T-cell (primary cell): Measurements from ENCODE around the gene MRPL39. TPM values are rescaled to one million over a fixed set of nuclear protein-coding genes. Genes with fewer than 3 reads are reported as not detected.

ENCODE experiments used
- ATAC-seq, 4 experiments: fragments of 200-7000 bp in 3 of 4; fragments of 150-1000 bp in 1 of 4; cut with Tn5 transposase; replicated peaks in 1 of 4; 1 replicate in 3 of 4; 2 replicates in 1 of 4; pipeline ENCODE4 v1.10.0; 2021; ENCODE audit warnings: moderate library complexity in 3 of 4, mild to moderate bottlenecking in 2 of 4, moderate number of reproducible peaks in 1 of 4
- CTCF ChIA-PET, 2 donors: fragments of 300-600 bp; sonication (Branson Sonifier 250); formaldehyde crosslinking; loops; one replicate each; lab custom pipeline; 2022; ENCODE audit warnings: antibody characterized with exemption in 2 of 2; lab: Charles Lee
- POLR2A ChIA-PET, 2 donors: fragments of 300-600 bp; sonication (Branson Sonifier 250); formaldehyde crosslinking; loops; one replicate each; lab custom pipeline; 2022; ENCODE audit warnings: antibody characterized with exemption in 2 of 2; lab: Charles Lee
- DNase-seq, 35 experiments: peaks; one replicate each; pipeline versions ENCODE4 v3.0.0 to v3.0.0-alpha.2; 2013 to 2023
- H3K27ac ChIP-seq: one replicate; pipeline ENCODE4 v1.5.1; 2013; ENCODE audit warnings: low read length
- H3K27me3 ChIP-seq, 2 experiments: replicated peaks in 1 of 2; 1 replicate in 1 of 2; 2 replicates in 1 of 2; pipeline versions ENCODE4 v1.6.1 to v1.7.0; 2013; ENCODE audit warnings: low read length in 1 of 2, mixed read lengths in 1 of 2; ENCODE audit not compliant: control insufficient read depth in 2 of 2, insufficient read depth in 2 of 2; ENCODE audit errors: extremely low read depth in 1 of 2
- H3K36me3 ChIP-seq, 2 donors: 1 replicate in 1 of 2; 2 replicates in 1 of 2; pipeline versions ENCODE4 v1.6.1 to v1.7.0; 2013; ENCODE audit warnings: low read length in 1 of 2; ENCODE audit not compliant: control insufficient read depth in 2 of 2, insufficient read depth in 1 of 2; ENCODE audit errors: extremely low read depth in 1 of 2
- H3K4me1 ChIP-seq, 2 experiments: 1 replicate in 1 of 2; 2 replicates in 1 of 2; pipeline versions ENCODE4 v1.6.1 to v1.7.0; 2013; ENCODE audit warnings: low read length in 2 of 2, mixed read lengths in 1 of 2; ENCODE audit not compliant: insufficient read depth in 2 of 2, control insufficient read depth in 1 of 2; ENCODE audit errors: extremely low read depth in 1 of 2
- H3K4me3 ChIP-seq, 2 donors: 1 replicate in 1 of 2; 2 replicates in 1 of 2; pipeline versions ENCODE4 v1.5.1 to v1.7.0; 2013; ENCODE audit warnings: mild to moderate bottlenecking in 2 of 2, low read length in 1 of 2, moderate library complexity in 1 of 2; ENCODE audit not compliant: control insufficient read depth in 1 of 2; ENCODE audit errors: extremely low read depth in 1 of 2
- H3K9me3 ChIP-seq: 2 replicates; pipeline ENCODE4 v1.7.0; 2013
- H3K27ac Mint-ChIP-seq, 2 donors: one replicate each; pipeline ENCODE4 v1.8.0; 2020 to 2021; ENCODE audit warnings: mild to moderate bottlenecking in 2 of 2, mixed read lengths in 2 of 2
- H3K27me3 Mint-ChIP-seq, 2 donors: one replicate each; pipeline ENCODE4 v1.8.0; 2021 to 2022; ENCODE audit warnings: mixed read lengths in 2 of 2
- H3K36me3 Mint-ChIP-seq: one replicate; pipeline ENCODE4 v1.8.0; 2021; ENCODE audit warnings: mixed read lengths
- H3K4me1 Mint-ChIP-seq, 3 donors: one replicate each; pipeline ENCODE4 v1.8.0; 2020 to 2022; ENCODE audit warnings: mixed read lengths in 3 of 3, mild to moderate bottlenecking in 1 of 3
- H3K4me3 Mint-ChIP-seq, 3 donors: one replicate each; pipeline ENCODE4 v1.8.0; 2020 to 2022; ENCODE audit warnings: mild to moderate bottlenecking in 3 of 3, mixed read lengths in 3 of 3, moderate library complexity in 3 of 3
- H3K9me3 Mint-ChIP-seq, 3 donors: one replicate each; pipeline ENCODE4 v1.8.0; 2020 to 2022; ENCODE audit warnings: mixed read lengths in 3 of 3
- WGBS: methylation state at CpG from one replicate; pipeline ENCODE4 v1.1.5; 2013; ENCODE audit warnings: missing lambda C conversion rate; ENCODE audit not compliant: insufficient coverage; 5-methylcytosine and 5-hydroxymethylcytosine counted together
- total RNA-seq, 35 experiments: library from RNA in 6 of 35; stranded (reverse) in 6 of 35; fragments of 120-200 nt in 1 of 35; gene quantifications; one replicate each; pipeline versions ENCODE4 v1.2.1 to v1.2.4 and lab custom pipeline; 2013 to 2026

MRPL39 gene
- total RNA-seq, 5 donors from 2014 or later (not counting 1 experiment from before 2014, with no cell fraction given), result 10.6 to 18.2 (median 14.8) TPM

GRCh38 chr21:25559746-25560145 lies 47.5 kb downstream of the MRPL39 start:
- CTCF ChIA-PET, result interaction anchor here in 1 of 2 donors (0.6 kb wide), 1 partner anchor 206 kb away, joined by 3 read pairs; no protein-coding TSS in a partner anchor
- Histone ChIP-seq H3K27me3 (no peaks in the 10 kb centered on the region), H3K36me3 (no peaks in the 10 kb centered on the region), H3K27ac (no peak overlapping the region), H3K9me3 (no peaks in the 10 kb centered on the region), H3K4me1 (peaks cover 20 to 32% of the 10 kb centered on the region in 2 experiments), H3K4me3 (no peak overlapping the region)
- no peaks in the 10 kb centered on the region for H3K36me3 Mint-ChIP-seq
- ATAC-seq (no peak), DNase-seq (no peak)
- WGBS, result no CpG with 5 or more reads among the region's 1 CpG
- H3K4me1 Mint-ChIP-seq, result peaks cover 35 to 46% (median 37%) of the 10 kb centered on the region in 3 donors
- H3K27me3 Mint-ChIP-seq, result no peaks in the 10 kb centered on the region
- H3K27ac Mint-ChIP-seq, result no peak overlapping the region
- no peak overlapping the region for H3K4me3 Mint-ChIP-seq
- POLR2A ChIA-PET, result no interaction called here
- H3K9me3 Mint-ChIP-seq, result no peaks in the 10 kb centered on the region

GRCh38 chr21:25558123-25558522 lies 49.2 kb downstream of the MRPL39 start:
- H3K4me1 Mint-ChIP-seq, result peaks cover 19 to 30% (median 20%) of the 10 kb centered on the region in 3 donors
- DNase-seq (no peak), ATAC-seq (no peak)
- ChIA-PET CTCF (no interaction called here), POLR2A (no interaction called here)
- H3K4me1 ChIP-seq, result peaks cover 13 to 20% of the 10 kb centered on the region in 2 experiments
- no peaks in the 10 kb centered on the region for H3K9me3 ChIP-seq
- no CpG with 5 or more reads among the region's 2 CpGs for WGBS
- no peaks in the 10 kb centered on the region for H3K27me3 Mint-ChIP-seq
- H3K4me3 ChIP-seq, result no peak overlapping the region
- H3K4me3 Mint-ChIP-seq, result no peak overlapping the region
- no peaks in the 10 kb centered on the region for H3K27me3 ChIP-seq
- no peak overlapping the region for H3K27ac ChIP-seq
- no peaks in the 10 kb centered on the region for H3K9me3 Mint-ChIP-seq
- no peak overlapping the region for H3K27ac Mint-ChIP-seq
- H3K36me3 ChIP-seq, result no peaks in the 10 kb centered on the region
- H3K36me3 Mint-ChIP-seq, result peaks cover 3% of the 10 kb centered on the region

- Mint-ChIP-seq H3K27me3 (no peaks in the 10 kb centered on the region), H3K9me3 (no peaks in the 10 kb centered on the region), H3K36me3 (peaks cover 3% of the 10 kb centered on the region), H3K4me3 (no peak overlapping the region), H3K4me1 (peaks cover 12 to 22% (median 12%) of the 10 kb centered on the region in 3 donors), H3K27ac (no peak overlapping the region)
- ATAC-seq (no peak), DNase-seq (no peak)
- WGBS, result no CpG with 5 or more reads among the region's 1 CpG
- POLR2A ChIA-PET, result no interaction called here
- Histone ChIP-seq H3K4me1 (peaks cover 5 to 15% of the 10 kb centered on the region in 2 experiments), H3K36me3 (no peaks in the 10 kb centered on the region), H3K27me3 (no peaks in the 10 kb centered on the region), H3K27ac (no peak overlapping the region), H3K9me3 (no peaks in the 10 kb centered on the region), H3K4me3 (no peak overlapping the region)
- CTCF ChIA-PET, result no interaction called here
These were observed 50.1 kb downstream of the MRPL39 start for GRCh38 chr21:25557180-25557579.

- Mint-ChIP-seq H3K36me3 (peaks cover 3% of the 10 kb centered on the region), H3K4me3 (no peak overlapping the region), H3K27me3 (no peaks in the 10 kb centered on the region), H3K27ac (no peak overlapping the region), H3K4me1 (peaks cover 4 to 17% (median 6%) of the 10 kb centered on the region in 3 donors), H3K9me3 (no peaks in the 10 kb centered on the region)
- ATAC-seq, result no peak
- no peaks in the 10 kb centered on the region for H3K27me3 ChIP-seq
- H3K9me3 ChIP-seq, result no peaks in the 10 kb centered on the region
- ChIA-PET CTCF (no interaction called here), POLR2A (no interaction called here)
- H3K4me3 ChIP-seq, result no peak overlapping the region
- H3K4me1 ChIP-seq, result peaks cover 0 to 8% of the 10 kb centered on the region in 2 experiments
- H3K27ac ChIP-seq, result no peak overlapping the region
- H3K36me3 ChIP-seq, result no peaks in the 10 kb centered on the region
- DNase-seq, result no peak
These were observed 51.2 kb downstream of the MRPL39 start for GRCh38 chr21:25556091-25556490.

- no peaks in the 10 kb centered on the region for H3K9me3 Mint-ChIP-seq
- ATAC-seq (no peak), DNase-seq (no peak)
- no peaks in the 10 kb centered on the region for H3K27me3 Mint-ChIP-seq
- Histone ChIP-seq H3K4me3 (no peak overlapping the region), H3K4me1 (peaks cover 0 to 4% of the 10 kb centered on the region in 2 experiments), H3K27ac (no peak overlapping the region), H3K36me3 (no peaks in the 10 kb centered on the region), H3K27me3 (no peaks in the 10 kb centered on the region), H3K9me3 (no peaks in the 10 kb centered on the region)
- peaks cover 3% of the 10 kb centered on the region for H3K36me3 Mint-ChIP-seq
- no peak overlapping the region for H3K27ac Mint-ChIP-seq
- CTCF ChIA-PET, result interaction anchor here in 1 of 2 donors (1.1 kb wide), 1 partner anchor 53 kb away, joined by 4 read pairs; no protein-coding TSS in a partner anchor
- H3K4me1 Mint-ChIP-seq, result peaks cover 0 to 12% (median 0%) of the 10 kb centered on the region in 3 donors
- no peak overlapping the region for H3K4me3 Mint-ChIP-seq
- POLR2A ChIA-PET, result no interaction called here
These were observed 51.8 kb downstream of the MRPL39 start for GRCh38 chr21:25555492-25555891.

GRCh38 chr21:25552856-25553255 lies 54.4 kb downstream of the MRPL39 start:
- ChIA-PET POLR2A (interaction anchor here in 1 of 2 donors (0.7 kb wide), 1 partner anchor 62 kb away, joined by 3 read pairs; no protein-coding TSS in a partner anchor), CTCF (interaction anchor here in 1 of 2 donors (0.7 kb wide), 1 partner anchor 12 kb away, joined by 4 read pairs; no protein-coding TSS in a partner anchor)
- no peak for ATAC-seq
- H3K4me1 ChIP-seq, result no peaks in the 10 kb centered on the region
- DNase-seq, result no peak
- no peaks in the 10 kb centered on the region for H3K27me3 ChIP-seq
- no peak overlapping the region for H3K4me3 Mint-ChIP-seq
- no peak overlapping the region for H3K4me3 ChIP-seq
- H3K4me1 Mint-ChIP-seq, result no peaks in the 10 kb centered on the region
- no peaks in the 10 kb centered on the region for H3K9me3 ChIP-seq
- no peak overlapping the region for H3K27ac Mint-ChIP-seq
- H3K9me3 Mint-ChIP-seq, result no peaks in the 10 kb centered on the region
- H3K36me3 Mint-ChIP-seq, result peaks cover 3% of the 10 kb centered on the region
- no peaks in the 10 kb centered on the region for H3K27me3 Mint-ChIP-seq
- no peaks in the 10 kb centered on the region for H3K36me3 ChIP-seq
- WGBS, result no CpG with 5 or more reads among the region's 5 CpGs
- H3K27ac ChIP-seq, result no peak overlapping the region
